HG03432 (cell line): ENCODE data around the gene LARP4B.
"Not testable (repeated sequence)": the region's sequence is repeated elsewhere in the genome, so short reads cannot be mapped to it uniquely, and the experiment has no call there.

Experiments
- ATAC-seq: cut with Tn5 transposase; IDR thresholded peaks from one replicate; pipeline ENCODE4 v1.9.1; 2021; ENCODE audit warnings: mild to moderate bottlenecking, moderate library complexity; ENCODE audit not compliant: unreplicated experiment

LARP4B gene

DNA sequence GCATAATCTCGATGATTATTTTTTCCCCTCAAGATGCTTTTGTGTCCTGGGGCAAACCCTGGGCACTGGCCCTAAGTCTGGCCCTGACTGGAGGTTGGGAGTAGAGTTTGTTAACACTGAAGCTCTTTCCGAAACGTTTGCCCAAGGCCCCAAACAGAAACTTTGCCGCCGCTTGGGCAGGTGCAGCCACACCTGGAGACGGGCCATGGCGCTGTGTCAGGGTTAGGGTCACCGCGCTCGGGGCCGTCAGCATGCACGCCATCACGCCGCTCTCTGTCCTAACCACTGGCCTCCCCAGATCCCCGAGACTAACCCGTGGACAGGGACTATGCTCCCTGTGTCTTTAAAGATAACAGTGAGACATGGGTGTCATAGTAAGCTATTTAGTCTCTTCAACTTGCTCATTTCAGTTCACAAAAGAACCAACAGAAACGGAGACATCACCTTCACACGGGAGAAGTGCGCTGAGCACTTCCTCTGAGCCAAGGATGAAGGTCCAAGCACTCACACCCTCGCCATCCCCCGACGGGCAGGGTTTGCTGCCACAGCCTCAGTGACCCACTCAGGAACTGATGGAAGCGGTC lies 156.8 kb downstream of the LARP4B start:
- ATAC-seq: no peak

- no peak for ATAC-seq
These were observed 157.3 kb downstream of the LARP4B start for GRCh38 chr10:774223-774622.

GRCh38 chr10:773562-774161 lies 157.8 kb downstream of the LARP4B start:
- ATAC-seq: no peak

DNA sequence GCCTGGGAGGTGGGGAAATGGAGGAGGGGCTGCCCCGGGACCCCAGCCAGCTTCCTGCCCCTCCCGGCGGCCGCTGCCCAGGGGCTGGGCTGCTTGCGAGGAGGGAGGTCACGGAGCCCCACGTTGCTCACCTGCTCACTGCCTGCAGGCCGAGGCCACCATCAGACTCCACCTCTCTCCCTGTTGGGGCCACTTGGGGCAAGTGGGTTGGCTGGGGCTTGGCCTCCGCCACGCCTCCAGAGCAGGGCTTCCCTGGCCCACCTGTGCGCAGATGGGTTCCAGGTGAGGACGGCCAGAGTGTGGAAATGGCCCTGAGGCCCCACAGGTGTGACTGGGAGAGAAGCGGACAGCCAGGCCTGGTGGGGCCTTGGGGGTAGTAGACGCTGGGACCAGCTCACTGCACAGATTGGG lies 159.3 kb downstream of the LARP4B start:
- ATAC-seq: no peak

DNA sequence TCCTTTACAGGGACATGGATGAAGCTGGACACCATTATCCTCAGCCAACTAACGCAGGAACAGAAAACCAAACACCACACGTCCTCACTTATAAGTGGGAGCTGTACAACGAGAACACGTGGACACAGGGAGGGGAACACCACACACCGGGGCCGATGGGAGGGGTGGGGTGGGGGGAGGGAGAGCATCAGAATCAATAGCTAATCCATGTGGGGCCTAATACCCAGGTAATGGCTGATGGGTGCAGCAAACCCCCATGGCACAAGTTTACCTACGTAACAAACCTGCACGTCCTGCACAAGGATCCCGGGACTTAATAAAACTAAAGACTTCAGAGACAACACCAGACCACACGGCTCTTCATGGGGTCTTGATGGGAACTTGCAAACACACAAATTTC lies 159.9 kb downstream of the LARP4B start:
- ATAC-seq: no peak

DNA sequence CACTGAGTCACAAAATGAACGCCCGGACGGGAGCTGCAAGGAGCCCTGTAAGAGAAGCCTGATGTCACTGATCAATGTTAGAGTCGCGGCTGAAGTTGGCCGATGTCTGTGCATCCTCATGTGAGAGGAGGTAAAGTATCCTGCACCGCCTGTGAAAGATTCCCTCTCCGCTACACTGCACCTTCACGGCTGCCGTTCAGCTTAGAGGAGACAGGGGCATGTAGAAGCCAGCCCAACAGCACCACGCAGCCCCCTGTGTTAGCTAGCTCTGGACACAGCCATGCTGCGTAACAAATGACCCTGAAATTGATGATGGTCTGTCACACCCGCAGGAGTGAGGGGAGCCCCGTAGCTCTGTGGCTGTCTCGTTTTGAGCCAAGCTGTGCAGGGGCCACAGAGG lies 160.5 kb downstream of the LARP4B start:
- no peak for ATAC-seq

DNA sequence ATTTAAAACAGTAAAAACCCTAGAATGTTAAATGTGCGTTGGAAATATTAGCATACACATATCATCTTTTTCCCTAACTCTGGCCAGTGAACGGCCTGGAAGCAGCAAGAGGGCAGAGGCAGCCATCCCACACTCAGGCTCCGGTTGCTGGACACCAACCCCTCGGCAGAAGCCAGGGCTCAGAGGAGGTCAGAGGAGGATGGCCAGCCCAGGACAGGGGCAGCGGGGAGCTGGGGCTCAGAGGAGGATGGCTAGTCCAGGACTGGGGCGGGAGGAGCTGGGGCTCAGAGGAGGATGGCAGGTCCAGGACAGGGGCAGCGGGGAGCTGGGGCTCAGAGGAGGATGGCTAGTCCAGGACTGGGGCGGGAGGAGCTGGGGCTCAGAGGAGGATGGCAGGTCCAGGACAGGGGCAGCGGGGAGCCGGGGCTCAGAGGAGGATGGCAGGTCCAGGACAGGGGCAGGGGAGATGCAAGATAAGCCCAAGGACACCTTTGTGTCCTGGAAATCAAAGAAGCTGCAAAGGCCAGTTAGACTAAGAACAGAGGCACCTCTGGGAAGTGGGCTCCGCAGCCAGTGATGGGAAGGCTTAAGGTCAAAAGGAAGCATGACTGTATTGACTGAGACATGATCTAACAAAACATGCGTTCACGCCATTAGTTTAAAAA lies 161.3 kb downstream of the LARP4B start:
- ATAC-seq: not testable (repeated sequence)

- no peak for ATAC-seq
These were observed 163.7 kb downstream of the LARP4B start for GRCh38 chr10:767794-768193.

DNA sequence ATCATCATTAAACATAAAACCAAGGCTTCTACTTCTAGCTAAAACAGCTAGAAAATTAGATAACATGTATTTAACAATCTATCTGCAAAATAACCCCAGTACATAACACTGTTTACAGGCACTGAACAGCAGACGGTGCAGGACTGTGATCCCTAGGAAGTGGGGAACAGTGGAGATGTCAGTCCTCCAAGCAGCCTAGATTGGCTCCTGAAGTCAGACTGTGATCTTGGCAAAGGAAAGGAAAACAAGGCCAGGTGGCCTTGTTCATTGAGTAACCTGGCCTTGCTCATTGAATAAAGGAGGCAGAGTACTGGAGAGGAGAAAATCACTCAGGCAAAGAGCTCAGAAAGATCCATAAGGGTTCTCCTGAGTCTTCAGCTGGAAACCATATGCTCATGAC lies 164.3 kb downstream of the LARP4B start:
- no peak for ATAC-seq

DNA sequence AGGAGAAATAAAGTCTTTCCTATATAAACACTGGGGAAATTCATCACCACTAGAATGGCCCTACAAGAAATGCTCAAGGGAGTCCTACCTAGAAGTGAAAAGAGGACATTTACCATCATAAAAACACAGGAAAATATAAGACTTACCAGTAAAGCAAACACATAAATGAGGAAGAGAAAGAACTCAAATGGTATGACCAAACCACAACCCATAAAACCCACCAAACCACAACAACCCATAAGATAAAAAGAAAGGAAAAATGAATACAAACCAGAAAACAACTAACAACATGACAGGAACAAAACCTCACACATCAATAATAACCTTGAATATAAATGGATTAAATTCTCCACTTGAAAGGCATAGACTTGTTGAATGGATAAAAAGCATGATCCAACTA lies 170.1 kb downstream of the LARP4B start:
- ATAC-seq: no peak

DNA sequence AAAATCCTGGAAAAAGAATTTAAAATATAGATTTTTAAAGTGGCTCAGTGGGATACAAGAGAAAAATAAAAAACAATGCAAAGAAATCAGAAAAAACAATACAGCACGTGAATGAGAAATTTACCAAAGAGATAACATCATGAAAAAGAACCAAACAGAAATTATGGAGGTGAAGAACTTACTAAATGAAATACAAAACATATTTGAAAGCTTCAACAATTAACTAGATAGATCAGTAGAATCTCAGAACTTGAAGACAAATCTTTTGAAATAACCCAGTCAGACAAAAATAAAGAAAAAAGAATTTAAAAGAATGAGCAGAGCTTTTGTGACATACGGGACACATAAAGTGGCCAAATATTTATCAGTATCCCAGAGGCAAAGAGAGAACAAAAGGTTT lies 170.9 kb downstream of the LARP4B start:
- no peak for ATAC-seq

- ATAC-seq: no peak
These were observed 171.5 kb downstream of the LARP4B start for GRCh38 chr10:759898-760477.
